Stimulated activated naive CD8-positive, alpha-beta T cell treated with anti-CD3 and anti-CD28 coated beads, Interleukin-15, Interleukin-2, amounts not matched to agents 100 ng/mL and 50 ng/mL, for 24 hours (primary cell): ENCODE measurements around the gene PLXNA2.

ENCODE experiments used
- H3K27ac Mint-ChIP-seq: one replicate; pipeline ENCODE4 v1.8.0; 2021; ENCODE audit warnings: mild to moderate bottlenecking, mixed read lengths
- H3K27me3 Mint-ChIP-seq: one replicate; pipeline ENCODE4 v1.8.0; 2021; ENCODE audit warnings: mixed read lengths
- H3K36me3 Mint-ChIP-seq: one replicate; pipeline ENCODE4 v1.8.0; 2021; ENCODE audit warnings: low read depth, mixed read lengths
- H3K4me1 Mint-ChIP-seq: one replicate; pipeline ENCODE4 v1.8.0; 2021; ENCODE audit warnings: low read depth, mixed read lengths
- H3K4me3 Mint-ChIP-seq: one replicate; pipeline ENCODE4 v1.8.0; 2021; ENCODE audit warnings: mild to moderate bottlenecking, mixed read lengths
- H3K9me3 Mint-ChIP-seq: one replicate; pipeline ENCODE4 v1.8.0; 2021; ENCODE audit warnings: mixed read lengths

Gene PLXNA2

GRCh38 chr1:208048904-208049303 lies 195.3 kb downstream of the PLXNA2 start:
- no peaks in the 10 kb centered on the region for H3K4me1 Mint-ChIP-seq
- no peaks in the 10 kb centered on the region for H3K36me3 Mint-ChIP-seq
- H3K27me3 Mint-ChIP-seq: no peaks in the 10 kb centered on the region
- H3K4me3 Mint-ChIP-seq: no peak overlapping the region
- no peak overlapping the region for H3K27ac Mint-ChIP-seq
- no peaks in the 10 kb centered on the region for H3K9me3 Mint-ChIP-seq

GRCh38 chr1:208047975-208048374 lies 196.2 kb downstream of the PLXNA2 start:
- Mint-ChIP-seq H3K4me1 (no peaks in the 10 kb centered on the region), H3K27ac (no peak overlapping the region), H3K4me3 (no peak overlapping the region), H3K27me3 (no peaks in the 10 kb centered on the region), H3K36me3 (no peaks in the 10 kb centered on the region), H3K9me3 (no peaks in the 10 kb centered on the region)

DNA sequence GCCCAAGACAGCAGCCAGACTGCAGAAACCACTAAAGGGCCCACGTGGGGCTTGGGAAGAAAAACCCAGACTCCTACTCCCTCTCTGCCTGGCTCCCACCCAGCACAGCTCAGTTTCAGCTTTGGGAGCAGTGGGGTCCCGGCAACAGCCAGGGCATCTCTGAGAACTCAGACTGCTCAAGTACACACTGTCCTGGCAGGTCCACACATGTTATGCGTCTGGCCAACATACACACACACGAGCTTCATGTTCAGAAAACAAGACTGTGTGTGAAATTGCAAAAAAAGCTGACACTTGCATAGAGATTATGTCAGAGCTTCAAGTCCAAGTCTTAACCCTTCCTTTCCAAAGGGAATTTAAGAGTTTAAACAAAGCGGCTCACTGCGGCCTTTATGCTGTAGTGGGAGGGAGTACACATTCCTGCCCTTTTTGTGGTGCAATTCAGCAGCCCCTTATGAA lies 196.7 kb downstream of the PLXNA2 start:
- Mint-ChIP-seq H3K36me3 (no peaks in the 10 kb centered on the region), H3K27ac (no peak overlapping the region)

GRCh38 chr1:208045463-208046260 lies 198.5 kb downstream of the PLXNA2 start:
- Mint-ChIP-seq H3K36me3 (no peaks in the 10 kb centered on the region), H3K27me3 (no peaks in the 10 kb centered on the region), H3K4me1 (no peaks in the 10 kb centered on the region), H3K9me3 (no peaks in the 10 kb centered on the region), H3K4me3 (no peak overlapping the region), H3K27ac (no peak overlapping the region)

More for the DNA sequence above, 196.7 kb downstream of the PLXNA2 start:
- no peaks in the 10 kb centered on the region for H3K4me1 Mint-ChIP-seq
- no peaks in the 10 kb centered on the region for H3K9me3 Mint-ChIP-seq
- no peaks in the 10 kb centered on the region for H3K27me3 Mint-ChIP-seq
- no peak overlapping the region for H3K4me3 Mint-ChIP-seq

GRCh38 chr1:208044589-208045462 lies 199.4 kb downstream of the PLXNA2 start:
- Mint-ChIP-seq H3K36me3 (no peaks in the 10 kb centered on the region), H3K4me1 (no peaks in the 10 kb centered on the region), H3K27me3 (no peaks in the 10 kb centered on the region), H3K27ac (no peak overlapping the region), H3K4me3 (no peak overlapping the region), H3K9me3 (no peaks in the 10 kb centered on the region)

GRCh38 chr1:208043691-208044181 lies 200.4 kb downstream of the PLXNA2 start:
- Mint-ChIP-seq H3K4me1 (no peaks in the 10 kb centered on the region), H3K27me3 (no peaks in the 10 kb centered on the region), H3K36me3 (no peaks in the 10 kb centered on the region), H3K9me3 (no peaks in the 10 kb centered on the region), H3K4me3 (no peak overlapping the region), H3K27ac (no peak overlapping the region)

- Mint-ChIP-seq H3K4me3 (no peak overlapping the region), H3K27me3 (no peaks in the 10 kb centered on the region), H3K27ac (no peak overlapping the region), H3K4me1 (no peaks in the 10 kb centered on the region), H3K36me3 (no peaks in the 10 kb centered on the region), H3K9me3 (no peaks in the 10 kb centered on the region)
Measured at GRCh38 chr1:208042868-208043267, 201.3 kb downstream of the PLXNA2 start.

DNA sequence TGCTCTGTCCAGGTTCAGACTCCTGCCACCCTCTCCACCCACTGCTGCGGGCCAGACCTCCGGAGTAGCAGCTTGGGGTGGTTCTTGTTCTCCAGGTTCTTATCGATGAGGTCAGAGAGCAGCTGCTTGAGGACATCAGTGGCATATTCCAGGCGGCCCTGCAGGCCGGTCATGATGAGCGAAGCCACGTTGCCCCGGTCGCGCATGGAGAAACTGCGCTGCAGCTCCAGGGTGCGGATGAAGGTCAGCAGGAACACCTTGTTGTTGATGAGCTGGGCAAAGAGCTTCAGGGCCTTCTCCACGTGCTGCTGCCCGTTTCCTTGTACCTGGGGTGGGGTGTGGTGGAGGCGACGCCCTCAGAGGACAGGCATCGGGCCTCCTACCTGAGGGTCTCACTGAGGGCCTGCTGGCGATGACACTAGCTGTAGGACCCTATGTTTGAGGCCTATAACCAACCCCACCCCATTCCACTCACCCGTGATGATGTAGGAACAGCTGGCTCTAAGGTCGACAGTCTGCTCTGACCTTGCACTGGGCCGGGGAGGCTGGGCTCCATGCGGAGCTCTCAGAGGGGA lies 202.1 kb downstream of the PLXNA2 start:
- no peak overlapping the region for H3K4me3 Mint-ChIP-seq
- H3K9me3 Mint-ChIP-seq: no peaks in the 10 kb centered on the region

DNA sequence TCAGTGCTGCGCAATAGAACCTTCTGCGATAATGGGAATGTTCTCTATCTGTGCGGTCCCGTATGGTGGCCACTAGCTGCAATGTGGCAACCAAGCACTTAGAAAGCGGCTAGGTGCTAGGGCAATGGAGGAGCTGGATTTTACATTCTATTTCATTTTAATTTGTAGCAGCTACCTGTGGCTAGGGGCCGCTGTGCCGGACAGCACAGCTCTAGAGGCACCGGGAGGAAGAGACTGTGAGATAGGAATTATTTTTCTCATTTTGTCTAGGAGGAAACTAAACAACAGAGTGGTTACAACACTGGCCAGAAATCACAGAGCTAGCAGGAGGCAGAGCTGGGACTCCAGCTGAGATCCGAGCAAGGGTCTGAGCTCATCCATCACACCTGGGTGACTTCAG lies 202.7 kb downstream of the PLXNA2 start:
- H3K9me3 Mint-ChIP-seq: no peaks in the 10 kb centered on the region
- H3K27me3 Mint-ChIP-seq: no peaks in the 10 kb centered on the region
- no peaks in the 10 kb centered on the region for H3K4me1 Mint-ChIP-seq
- no peaks in the 10 kb centered on the region for H3K36me3 Mint-ChIP-seq
- H3K4me3 Mint-ChIP-seq: no peak overlapping the region
- no peak overlapping the region for H3K27ac Mint-ChIP-seq

More for the DNA sequence above, 202.1 kb downstream of the PLXNA2 start:
- H3K4me1 Mint-ChIP-seq: no peaks in the 10 kb centered on the region
- H3K27ac Mint-ChIP-seq: no peak overlapping the region
- no peaks in the 10 kb centered on the region for H3K27me3 Mint-ChIP-seq
- H3K36me3 Mint-ChIP-seq: no peaks in the 10 kb centered on the region

- H3K4me1 Mint-ChIP-seq: no peaks in the 10 kb centered on the region
- H3K4me3 Mint-ChIP-seq: no peak overlapping the region
- H3K36me3 Mint-ChIP-seq: no peaks in the 10 kb centered on the region
- no peaks in the 10 kb centered on the region for H3K9me3 Mint-ChIP-seq
- no peak overlapping the region for H3K27ac Mint-ChIP-seq
- no peaks in the 10 kb centered on the region for H3K27me3 Mint-ChIP-seq
Measured at GRCh38 chr1:208040821-208041297, 203.3 kb downstream of the PLXNA2 start.

GRCh38 chr1:208039536-208040332 lies 204.4 kb downstream of the PLXNA2 start:
- no peak overlapping the region for H3K27ac Mint-ChIP-seq
- H3K4me3 Mint-ChIP-seq: no peak overlapping the region
- no peaks in the 10 kb centered on the region for H3K27me3 Mint-ChIP-seq
- no peaks in the 10 kb centered on the region for H3K36me3 Mint-ChIP-seq
- no peaks in the 10 kb centered on the region for H3K4me1 Mint-ChIP-seq
- H3K9me3 Mint-ChIP-seq: no peaks in the 10 kb centered on the region

- H3K9me3 Mint-ChIP-seq: no peaks in the 10 kb centered on the region
- no peaks in the 10 kb centered on the region for H3K27me3 Mint-ChIP-seq
- no peaks in the 10 kb centered on the region for H3K36me3 Mint-ChIP-seq
- no peak overlapping the region for H3K4me3 Mint-ChIP-seq
- H3K4me1 Mint-ChIP-seq: no peaks in the 10 kb centered on the region
- no peak overlapping the region for H3K27ac Mint-ChIP-seq
Measured at GRCh38 chr1:208038303-208038702, 205.9 kb downstream of the PLXNA2 start.

GRCh38 chr1:208036918-208037766 lies 207.0 kb downstream of the PLXNA2 start:
- no peaks in the 10 kb centered on the region for H3K9me3 Mint-ChIP-seq
- no peak overlapping the region for H3K27ac Mint-ChIP-seq
- no peaks in the 10 kb centered on the region for H3K27me3 Mint-ChIP-seq
- no peaks in the 10 kb centered on the region for H3K36me3 Mint-ChIP-seq
- no peaks in the 10 kb centered on the region for H3K4me1 Mint-ChIP-seq
- H3K4me3 Mint-ChIP-seq: no peak overlapping the region
